Fibroblast of villous mesenchyme (primary cell): Measurements from ENCODE around the gene FCRL3. TPM values are rescaled to one million over a fixed set of nuclear protein-coding genes. Genes with fewer than 3 reads are reported as not detected.
"Not testable (repeated sequence)": the region's sequence is repeated elsewhere in the genome, so short reads cannot be mapped to it uniquely, and the experiment has no call there.

ENCODE experiments used
- DNase-seq: peaks from one replicate; pipeline ENCODE4 v3.0.0-alpha.2; 2010; ENCODE audit warnings: low read depth
- H3K4me3 ChIP-seq: 2 replicates; pipeline ENCODE4 v1.5.1; 2011; ENCODE audit warnings: low read depth, mild to moderate bottlenecking, low read length
- CTCF ChIP-seq: IDR thresholded peaks from 2 replicates; pipeline ENCODE4 v1.5.1; 2012; ENCODE audit warnings: low read depth, mild to moderate bottlenecking, low read length; ENCODE audit not compliant: insufficient read depth
- total RNA-seq: library from RNA; depleted of rRNA; stranded (reverse); fragments of >200 nt; gene quantifications from 2 replicates; pipeline ENCODE4 v1.2.3, GENCODE V29; 2012

FCRL3 gene, protein sequence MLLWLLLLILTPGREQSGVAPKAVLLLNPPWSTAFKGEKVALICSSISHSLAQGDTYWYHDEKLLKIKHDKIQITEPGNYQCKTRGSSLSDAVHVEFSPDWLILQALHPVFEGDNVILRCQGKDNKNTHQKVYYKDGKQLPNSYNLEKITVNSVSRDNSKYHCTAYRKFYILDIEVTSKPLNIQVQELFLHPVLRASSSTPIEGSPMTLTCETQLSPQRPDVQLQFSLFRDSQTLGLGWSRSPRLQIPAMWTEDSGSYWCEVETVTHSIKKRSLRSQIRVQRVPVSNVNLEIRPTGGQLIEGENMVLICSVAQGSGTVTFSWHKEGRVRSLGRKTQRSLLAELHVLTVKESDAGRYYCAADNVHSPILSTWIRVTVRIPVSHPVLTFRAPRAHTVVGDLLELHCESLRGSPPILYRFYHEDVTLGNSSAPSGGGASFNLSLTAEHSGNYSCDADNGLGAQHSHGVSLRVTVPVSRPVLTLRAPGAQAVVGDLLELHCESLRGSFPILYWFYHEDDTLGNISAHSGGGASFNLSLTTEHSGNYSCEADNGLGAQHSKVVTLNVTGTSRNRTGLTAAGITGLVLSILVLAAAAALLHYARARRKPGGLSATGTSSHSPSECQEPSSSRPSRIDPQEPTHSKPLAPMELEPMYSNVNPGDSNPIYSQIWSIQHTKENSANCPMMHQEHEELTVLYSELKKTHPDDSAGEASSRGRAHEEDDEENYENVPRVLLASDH
- not detected in 2 replicates for total RNA-seq

GRCh38 chr1:157700732-157701131 is at the start of gene FCRL3:
TSS of gene FCRL3 (minus strand) at chr1:157700769. CDS start at chr1:157700489, 280 bp downstream.
- H3K4me3 ChIP-seq = no peak within 1 kb of the TSS
- DNase-seq = no peak
- TF ChIP-seq CTCF = no peak

DNA sequence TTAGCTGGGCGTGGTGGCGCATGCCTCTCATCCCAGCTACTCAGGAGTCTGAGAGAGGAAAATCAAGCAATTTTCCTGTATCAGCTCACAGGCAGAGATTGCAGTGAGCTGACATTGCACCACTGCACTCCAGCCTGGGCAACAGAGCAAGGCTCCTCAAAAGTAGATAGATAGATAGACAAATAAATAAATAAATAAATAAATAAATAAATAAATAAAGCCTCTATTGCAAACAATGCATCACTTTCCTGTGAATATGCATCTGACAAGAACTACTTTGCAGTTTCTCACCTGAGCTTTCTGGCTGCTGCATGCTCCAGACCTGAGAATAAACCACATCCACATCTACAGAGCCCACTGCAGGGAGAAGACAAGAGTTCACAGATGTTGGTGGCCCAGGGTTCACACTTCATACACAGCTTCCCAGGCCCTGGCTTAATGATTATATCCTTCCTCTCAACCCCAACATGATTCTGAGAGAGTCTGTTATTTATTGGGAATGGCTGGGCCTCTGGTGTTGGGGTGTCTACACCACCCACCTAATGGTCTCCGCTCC is 47.8 kb upstream of the FCRL3 start:
- no peak for TF ChIP-seq CTCF
- DNase-seq = no peak
- no peak overlapping the region for H3K4me3 ChIP-seq

GRCh38 chr1:157739229-157739901 is 38.8 kb upstream of the FCRL3 start:
- H3K4me3 ChIP-seq = no peak overlapping the region
- no peak for DNase-seq
- TF ChIP-seq CTCF = no peak

DNA sequence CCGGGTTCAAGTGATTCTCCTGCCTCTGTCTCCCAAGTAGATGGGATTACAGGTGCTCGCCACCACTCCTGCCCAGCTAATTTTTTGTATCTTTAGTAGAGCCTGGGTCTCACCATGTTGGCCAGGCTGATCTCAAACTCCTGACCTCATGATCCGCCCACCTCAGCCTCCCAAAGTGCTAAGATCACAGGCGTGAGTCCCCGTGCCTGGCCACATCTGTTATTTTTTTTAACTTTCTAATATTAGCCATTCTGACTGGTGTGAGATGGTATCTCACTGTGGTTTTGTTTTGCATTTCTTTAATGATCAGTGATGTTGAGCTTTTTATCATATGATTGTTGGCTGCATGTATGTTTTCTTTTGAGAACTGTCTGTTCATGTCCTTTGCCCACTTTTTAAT is 35.4 kb upstream of the FCRL3 start:
- not testable (repeated sequence) for DNase-seq, H3K4me3 ChIP-seq

- no peak for TF ChIP-seq CTCF
- H3K4me3 ChIP-seq = no peak overlapping the region
- no peak for DNase-seq
Observed at GRCh38 chr1:157734321-157734720, 33.8 kb upstream of the FCRL3 start.

GRCh38 chr1:157732755-157733154 is 32.2 kb upstream of the FCRL3 start:
- no peak overlapping the region for H3K4me3 ChIP-seq
- no peak for DNase-seq
- TF ChIP-seq CTCF = no peak

- no peak overlapping the region for H3K4me3 ChIP-seq
- no peak for TF ChIP-seq CTCF
- no peak for DNase-seq
Observed at GRCh38 chr1:157725221-157725577, 24.6 kb upstream of the FCRL3 start.
